Thyroid gland (tissue), 4 donors: ENCODE data around the gene ELAPOR2.

Experiments
- CTCF ChIP-seq, 6 experiments: fragments of 200-600 bp in 3 of 6; fragments of 450-650 bp in 3 of 6; sonication (generic) in 3 of 6; IDR thresholded peaks; one replicate each; pipeline ENCODE4 v1.5.1; 2016 to 2019; ENCODE audit warnings: antibody characterized with exemption in 6 of 6, mild to moderate bottlenecking in 2 of 6, inconsistent platforms in 1 of 6, moderate library complexity in 1 of 6
- POLR2A ChIP-seq, 2 donors: fragments of 450-650 bp; IDR thresholded peaks; one replicate each; pipeline ENCODE4 v1.6.1; 2017; ENCODE audit warnings: antibody characterized with exemption in 2 of 2, mild to moderate bottlenecking in 2 of 2, moderate library complexity in 1 of 2

GRCh38 chr7:87048839-87049238 lies 10.6 kb downstream of the ELAPOR2 start:
- TF ChIP-seq CTCF (IDR thresholded peaks at IDR 0.05) (no peak), POLR2A (IDR thresholded peaks at IDR 0.05) (no peak)
